ENCODE results near the gene RTTN. TPM values are rescaled to one million over a fixed set of nuclear protein-coding genes. Genes with fewer than 3 reads are reported as not detected.

The RTTN gene
- total RNA-seq, 1 experiment from 2014 or later: 25.9 TPM

- BruUV-seq (replicated peaks): no TSS peak
- Histone ChIP-seq H3K9me3 (ENCODE audit: low read depth, low read length, poor library complexity, severe bottlenecking) (no peaks in the 10 kb centered on the region), H3K27me3 (replicated peaks; ENCODE audit: insufficient read depth, low read depth, low read length, poor library complexity) (no peaks in the 10 kb centered on the region), H3K4me3 (ENCODE audit: low read depth, low read length, poor library complexity, severe bottlenecking) (no peak overlapping the region), H3K27ac (ENCODE audit: low read depth, low read length, poor library complexity, severe bottlenecking) (no peak overlapping the region), H3K36me3 (ENCODE audit: insufficient read depth, low read length, poor library complexity, severe bottlenecking) (peaks cover 54% of the 10 kb centered on the region), H3K4me1 (ENCODE audit: insufficient read depth, low read length, poor library complexity, severe bottlenecking) (no peaks in the 10 kb centered on the region)
- POLR2A ChIA-PET (ENCODE audit: low non-redundant PET): no interaction called here
- CTCF ChIA-PET: interaction anchor here (0.7 to 2.9 kb wide), 6 partner anchors 12 to 259 kb away, joined by 3 to 27 read pairs (median 4); no protein-coding TSS in a partner anchor
- intact Hi-C loops (cut with micrococcal nuclease; ENCODE audit: unreplicated experiment): loop anchor here (1.0 kb wide), 2 partner anchors 238 to 254 kb away; no protein-coding TSS in a partner anchor
- DNase-seq (ENCODE audit: low spot score): peak; percentile 57
- peak; percentile 84 for TF ChIP-seq CTCF (conservative IDR thresholded peaks at IDR 0.05; ENCODE audit: low read depth, low read length)
- no peak for TF ChIP-seq EZH2 (IDR thresholded peaks at IDR 0.05; ENCODE audit: borderline replicate concordance, low read depth, low read length, poor library complexity, severe bottlenecking)
Observed at GRCh38 chr18:70195852-70196434, 9.5 kb downstream of the RTTN start.

- POLR2A ChIA-PET (ENCODE audit: low non-redundant PET): no interaction called here
- TF ChIP-seq CTCF (conservative IDR thresholded peaks at IDR 0.05; ENCODE audit: low read depth, low read length): no peak
- TF ChIP-seq EZH2 (IDR thresholded peaks at IDR 0.05; ENCODE audit: borderline replicate concordance, low read depth, low read length, poor library complexity, severe bottlenecking): no peak
- CTCF ChIA-PET: interaction anchor here (0.7 to 2.9 kb wide), 6 partner anchors 11 to 260 kb away, joined by 3 to 27 read pairs (median 4); no protein-coding TSS in a partner anchor
- no TSS peak for BruUV-seq (replicated peaks)
- Histone ChIP-seq H3K4me1 (ENCODE audit: insufficient read depth, low read length, poor library complexity, severe bottlenecking) (no peaks in the 10 kb centered on the region), H3K27ac (ENCODE audit: low read depth, low read length, poor library complexity, severe bottlenecking) (no peak overlapping the region), H3K36me3 (ENCODE audit: insufficient read depth, low read length, poor library complexity, severe bottlenecking) (peaks cover 51% of the 10 kb centered on the region), H3K9me3 (ENCODE audit: low read depth, low read length, poor library complexity, severe bottlenecking) (no peaks in the 10 kb centered on the region), H3K27me3 (replicated peaks; ENCODE audit: insufficient read depth, low read depth, low read length, poor library complexity) (no peaks in the 10 kb centered on the region), H3K4me3 (ENCODE audit: low read depth, low read length, poor library complexity, severe bottlenecking) (no peak overlapping the region)
- intact Hi-C loops (cut with micrococcal nuclease; ENCODE audit: unreplicated experiment): loop anchor here (1.0 kb wide), 1 partner anchor 239 kb away; no protein-coding TSS in a partner anchor
- no peak for DNase-seq (ENCODE audit: low spot score)
Observed at GRCh38 chr18:70195014-70195614, 10.4 kb downstream of the RTTN start.

- TF ChIP-seq CTCF (conservative IDR thresholded peaks at IDR 0.05; ENCODE audit: low read depth, low read length) (no peak), EZH2 (IDR thresholded peaks at IDR 0.05; ENCODE audit: borderline replicate concordance, low read depth, low read length, poor library complexity, severe bottlenecking) (no peak)
- no peak overlapping the region for H3K27ac ChIP-seq (ENCODE audit: low read depth, low read length, poor library complexity, severe bottlenecking)
Observed at GRCh38 chr18:70194227-70194890, 11.1 kb downstream of the RTTN start.

More at GRCh38 chr18:70194227-70194890, 11.1 kb downstream of the RTTN start:
- BruUV-seq (replicated peaks): no TSS peak
- no peak overlapping the region for H3K4me3 ChIP-seq (ENCODE audit: low read depth, low read length, poor library complexity, severe bottlenecking)
- no peaks in the 10 kb centered on the region for H3K4me1 ChIP-seq (ENCODE audit: insufficient read depth, low read length, poor library complexity, severe bottlenecking)
- no peak for DNase-seq (ENCODE audit: low spot score)
- intact Hi-C loops (cut with micrococcal nuclease; ENCODE audit: unreplicated experiment): no loop called here
- H3K27me3 ChIP-seq (replicated peaks; ENCODE audit: insufficient read depth, low read depth, low read length, poor library complexity): no peaks in the 10 kb centered on the region
- POLR2A ChIA-PET (ENCODE audit: low non-redundant PET): no interaction called here
- CTCF ChIA-PET: interaction anchor here (2.9 kb wide), 1 partner anchor 240 kb away, joined by 27 read pairs; no protein-coding TSS in a partner anchor
- H3K9me3 ChIP-seq (ENCODE audit: low read depth, low read length, poor library complexity, severe bottlenecking): no peaks in the 10 kb centered on the region
- H3K36me3 ChIP-seq (ENCODE audit: insufficient read depth, low read length, poor library complexity, severe bottlenecking): peaks cover 48% of the 10 kb centered on the region
